H9 (cell line): ENCODE data around the gene RNF26. TPM values are rescaled to one million over a fixed set of nuclear protein-coding genes. Genes with fewer than 3 reads are reported as not detected.

Experiments used
- DNase-seq: peaks from one replicate; pipeline ENCODE4 v3.0.0-alpha.2; 2017
- H2AFZ ChIP-seq: one replicate; pipeline ENCODE4 v1.6.1; 2013; ENCODE audit warnings: mild to moderate bottlenecking, low read length, control low read depth, moderate library complexity
- H2AK5ac ChIP-seq: 2 replicates; pipeline ENCODE4 v1.6.1; 2013; ENCODE audit warnings: low read length, control low read depth, mixed read lengths; ENCODE audit not compliant: insufficient read length
- H2BK120ac ChIP-seq: one replicate; pipeline ENCODE4 v1.6.1; 2013; ENCODE audit warnings: low read depth, mild to moderate bottlenecking, low read length, control low read depth, inconsistent platforms; ENCODE audit not compliant: poor library complexity, severe bottlenecking
- H2BK12ac ChIP-seq: 2 replicates; pipeline ENCODE4 v1.6.1; 2013; ENCODE audit warnings: low read length, control low read depth, mixed read lengths, low read depth; ENCODE audit not compliant: insufficient read length
- H2BK15ac ChIP-seq: 2 replicates; pipeline ENCODE4 v1.6.1; 2013; ENCODE audit warnings: low read depth, low read length, control low read depth
- H2BK20ac ChIP-seq: one replicate; pipeline ENCODE4 v1.6.1; 2013; ENCODE audit warnings: low read depth, mild to moderate bottlenecking, low read length, control low read depth, inconsistent platforms; ENCODE audit not compliant: poor library complexity, severe bottlenecking
- H2BK5ac ChIP-seq: 2 replicates; pipeline ENCODE4 v1.6.1; 2013; ENCODE audit warnings: low read length, control low read depth, mixed read lengths; ENCODE audit not compliant: insufficient read length
- H3K14ac ChIP-seq: 2 replicates; pipeline ENCODE4 v1.6.1; 2013; ENCODE audit warnings: low read length, control low read depth; ENCODE audit not compliant: insufficient read depth
- H3K18ac ChIP-seq: 2 replicates; pipeline ENCODE4 v1.6.1; 2013; ENCODE audit warnings: low read depth, mild to moderate bottlenecking, mixed read lengths, low read length, control low read depth; ENCODE audit not compliant: insufficient read length
- H3K23ac ChIP-seq: 2 replicates; pipeline ENCODE4 v1.6.1; 2013; ENCODE audit warnings: low read length, control low read depth, mixed read lengths, low read depth; ENCODE audit not compliant: insufficient read length
- H3K23me2 ChIP-seq: 2 replicates; pipeline ENCODE4 v1.6.1; 2013; ENCODE audit warnings: low read depth, mild to moderate bottlenecking, mixed read lengths, low read length, control low read depth; ENCODE audit not compliant: insufficient read length, poor library complexity, severe bottlenecking
- H3K27ac ChIP-seq: 2 replicates; pipeline ENCODE4 v1.5.1; 2013; ENCODE audit warnings: low read length, control low read depth, mixed read lengths, low read depth; ENCODE audit not compliant: insufficient read length
- H3K27me3 ChIP-seq: 2 replicates; pipeline ENCODE4 v1.6.1; 2013; ENCODE audit warnings: low read length, control low read depth, inconsistent platforms; ENCODE audit not compliant: insufficient read depth
- H3K4ac ChIP-seq: 2 replicates; pipeline ENCODE4 v1.6.1; 2013; ENCODE audit warnings: low read depth, mild to moderate bottlenecking, control low read depth, inconsistent platforms, low read length, moderate library complexity
- H3K4me1 ChIP-seq: 2 replicates; pipeline ENCODE4 v1.6.1; 2013; ENCODE audit warnings: low read length, control low read depth, inconsistent platforms; ENCODE audit not compliant: insufficient read depth
- H3K4me2 ChIP-seq: 2 replicates; pipeline ENCODE4 v1.6.1; 2013; ENCODE audit warnings: low read length, control low read depth, mixed read lengths; ENCODE audit not compliant: insufficient read length, insufficient read depth
- H3K56ac ChIP-seq: 2 replicates; pipeline ENCODE4 v1.6.1; 2013; ENCODE audit warnings: low read depth, mild to moderate bottlenecking, mixed read lengths, low read length, control low read depth; ENCODE audit not compliant: insufficient read length
- H3K79me1 ChIP-seq: 2 replicates; pipeline ENCODE4 v1.6.1; 2013; ENCODE audit warnings: low read depth, mild to moderate bottlenecking, moderate library complexity, low read length, control low read depth, inconsistent platforms; ENCODE audit not compliant: insufficient read depth, poor library complexity, severe bottlenecking
- H3K79me2 ChIP-seq: 2 replicates; pipeline ENCODE4 v1.6.1; 2013; ENCODE audit warnings: low read length, control low read depth, inconsistent platforms; ENCODE audit not compliant: insufficient read depth
- H3K9ac ChIP-seq: 2 replicates; pipeline ENCODE4 v1.6.1; 2013; ENCODE audit warnings: low read length, control low read depth, mixed read lengths; ENCODE audit not compliant: insufficient read length; ENCODE audit errors: extremely low read depth
- H3K9me3 ChIP-seq: one replicate; pipeline ENCODE4 v1.6.1; 2013; ENCODE audit warnings: low read depth, low read length, inconsistent platforms; ENCODE audit not compliant: control insufficient read depth
- H3T11ph ChIP-seq: one replicate; pipeline ENCODE4 v1.6.1; 2013; ENCODE audit warnings: mild to moderate bottlenecking, low read length, control low read depth, inconsistent platforms
- H4K20me1 ChIP-seq: one replicate; pipeline ENCODE4 v1.6.1; 2013; ENCODE audit not compliant: control insufficient read depth, insufficient read length, insufficient read depth
- H4K5ac ChIP-seq: 2 replicates; pipeline ENCODE4 v1.6.1; 2013; ENCODE audit warnings: low read depth, mild to moderate bottlenecking, mixed read lengths, low read length, control low read depth; ENCODE audit not compliant: insufficient read length
- H4K8ac ChIP-seq: replicated peaks from 2 replicates; pipeline ENCODE4 v1.6.1; 2013; ENCODE audit warnings: low read length, control low read depth, mixed read lengths, low read depth; ENCODE audit not compliant: insufficient read length
- H4K91ac ChIP-seq: 2 replicates; pipeline ENCODE4 v1.6.1; 2013; ENCODE audit warnings: low read depth, mild to moderate bottlenecking, moderate library complexity, mixed read lengths, low read length, control low read depth; ENCODE audit not compliant: insufficient read length
- H3K27ac Mint-ChIP-seq, 3 experiments: 2 replicates in 2 of 3; 3 replicates in 1 of 3; pipeline ENCODE4 v1.8.0; 2020 to 2021; ENCODE audit warnings: mixed read lengths in 3 of 3, mild to moderate bottlenecking in 1 of 3, moderate library complexity in 1 of 3
- H3K27me3 Mint-ChIP-seq: 2 replicates; pipeline ENCODE4 v1.8.0; 2021; ENCODE audit warnings: low read depth, mild to moderate bottlenecking, moderate library complexity, mixed read lengths
- H3K36me3 Mint-ChIP-seq, 3 experiments: 2 replicates in 2 of 3; 3 replicates in 1 of 3; pipeline ENCODE4 v1.8.0; 2020 to 2021; ENCODE audit warnings: low read depth in 3 of 3, mixed read lengths in 3 of 3; ENCODE audit not compliant: insufficient read depth in 1 of 3
- H3K4me1 Mint-ChIP-seq, 2 experiments: 2 replicates each; pipeline ENCODE4 v1.8.0; 2020; ENCODE audit warnings: mixed read lengths in 2 of 2
- H3K4me3 Mint-ChIP-seq, 2 experiments: 2 replicates in 1 of 2; 3 replicates in 1 of 2; pipeline ENCODE4 v1.8.0; 2020 to 2021; ENCODE audit warnings: mild to moderate bottlenecking in 2 of 2, mixed read lengths in 2 of 2, moderate library complexity in 1 of 2
- H3K9me3 Mint-ChIP-seq, 2 experiments: 2 replicates in 1 of 2; 3 replicates in 1 of 2; pipeline ENCODE4 v1.8.0; 2020; ENCODE audit warnings: mild to moderate bottlenecking in 2 of 2, mixed read lengths in 2 of 2, moderate library complexity in 1 of 2
- WGBS: extraction: QIAGEN DNeasy Blood & Tissue Kit; methylation state at CpG from one replicate; pipeline ENCODE4 v1.1.7; 2013; ENCODE audit warnings: missing lambda C conversion rate, low lambda C conversion rate, mixed read lengths; ENCODE audit not compliant: insufficient read length; ENCODE audit errors: extremely low coverage; 5-methylcytosine and 5-hydroxymethylcytosine counted together
- total RNA-seq: library from RNA; stranded (reverse); gene quantifications from 2 replicates; pipeline ENCODE4 v1.2.1, GENCODE V29; 2021
- TF ChIP-seq, protein P1 (sequence below): fragments of 200-600 bp; sonication (generic); conservative IDR thresholded peaks from 3 replicates; pipeline ENCODE4 v1.8.0; 2021; ENCODE audit warnings: antibody characterized with exemption, mild to moderate bottlenecking

Gene RNF26
- total RNA-seq, 1 experiment from 2014 or later: 57.6 TPM

DNA sequence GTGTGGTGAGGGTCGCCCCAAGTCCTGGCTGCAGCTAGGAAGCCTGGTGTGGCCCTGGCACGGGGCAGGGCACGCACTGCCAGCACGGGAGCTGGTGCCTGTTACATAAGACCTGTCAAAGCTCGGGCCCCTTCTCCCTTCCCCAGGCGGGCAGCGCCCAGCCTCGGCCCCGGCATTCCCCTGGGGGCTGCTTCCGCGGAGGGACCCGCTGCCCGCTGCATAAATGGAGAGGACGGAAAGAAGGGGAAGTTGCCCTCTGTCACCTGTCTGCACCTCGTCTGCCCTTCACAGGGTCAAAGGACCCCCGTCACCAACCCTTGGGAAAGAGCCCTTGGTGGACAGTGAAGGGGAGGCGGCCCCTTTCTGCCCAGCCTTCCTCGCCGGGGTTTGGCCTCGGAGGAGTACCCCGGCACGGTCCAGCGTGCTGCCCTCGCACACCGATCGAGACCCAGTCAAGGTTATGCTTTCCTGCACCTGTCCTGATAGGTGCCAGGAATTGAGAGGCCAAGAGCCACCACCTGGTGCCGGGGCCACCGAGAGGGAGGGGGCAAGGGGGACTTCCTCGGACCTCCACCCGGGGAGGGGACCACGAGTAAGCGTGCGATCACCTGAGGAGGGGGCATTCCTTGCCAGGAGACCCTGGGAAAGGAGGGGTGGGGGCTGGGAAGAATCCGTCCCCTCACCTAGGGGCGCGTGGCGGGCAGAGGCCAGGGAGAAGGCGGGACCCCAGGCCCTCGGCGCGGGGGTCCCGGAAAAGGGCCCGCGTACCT, 28.9 kb downstream of the RNF26 start:
- Histone ChIP-seq H3K79me2 (no peaks in the 10 kb centered on the region), H3K27me3 (peaks cover 23% of the 10 kb centered on the region; the same call in 1 of the 2 replicates), H2BK15ac (no peak overlapping the region), H2BK20ac (no peak overlapping the region), H2AFZ (no peak overlapping the region), H3K14ac (no peak overlapping the region), H2BK120ac (no peak overlapping the region), H3K27ac (no peak overlapping the region), H3K18ac (no peak overlapping the region), H3K9me3 (no peaks in the 10 kb centered on the region), H3K56ac (no peak overlapping the region), H4K91ac (no peak overlapping the region), H3K23me2 (peaks cover 4% of the 10 kb centered on the region), H3K9ac (no peak overlapping the region), H3K4me2 (peak overlapping the region; percentile 60), H4K8ac (no peak overlapping the region), H2BK12ac (no peak overlapping the region), H4K5ac (no peak overlapping the region), H4K20me1 (peaks cover 4% of the 10 kb centered on the region), H3K23ac (no peak overlapping the region), H2AK5ac (no peak overlapping the region), H3K79me1 (no peaks in the 10 kb centered on the region), H3T11ph (no peak overlapping the region), H3K4me1 (peaks cover 7% of the 10 kb centered on the region; the same call in 1 of the 2 replicates), H3K4ac (no peak overlapping the region), H2BK5ac (no peak overlapping the region)
- TF ChIP-seq, protein P1, sequence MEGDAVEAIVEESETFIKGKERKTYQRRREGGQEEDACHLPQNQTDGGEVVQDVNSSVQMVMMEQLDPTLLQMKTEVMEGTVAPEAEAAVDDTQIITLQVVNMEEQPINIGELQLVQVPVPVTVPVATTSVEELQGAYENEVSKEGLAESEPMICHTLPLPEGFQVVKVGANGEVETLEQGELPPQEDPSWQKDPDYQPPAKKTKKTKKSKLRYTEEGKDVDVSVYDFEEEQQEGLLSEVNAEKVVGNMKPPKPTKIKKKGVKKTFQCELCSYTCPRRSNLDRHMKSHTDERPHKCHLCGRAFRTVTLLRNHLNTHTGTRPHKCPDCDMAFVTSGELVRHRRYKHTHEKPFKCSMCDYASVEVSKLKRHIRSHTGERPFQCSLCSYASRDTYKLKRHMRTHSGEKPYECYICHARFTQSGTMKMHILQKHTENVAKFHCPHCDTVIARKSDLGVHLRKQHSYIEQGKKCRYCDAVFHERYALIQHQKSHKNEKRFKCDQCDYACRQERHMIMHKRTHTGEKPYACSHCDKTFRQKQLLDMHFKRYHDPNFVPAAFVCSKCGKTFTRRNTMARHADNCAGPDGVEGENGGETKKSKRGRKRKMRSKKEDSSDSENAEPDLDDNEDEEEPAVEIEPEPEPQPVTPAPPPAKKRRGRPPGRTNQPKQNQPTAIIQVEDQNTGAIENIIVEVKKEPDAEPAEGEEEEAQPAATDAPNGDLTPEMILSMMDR: no peak
- Mint-ChIP-seq H3K27me3 (peaks cover 67% of the 10 kb centered on the region), H3K36me3 (peaks cover 5 to 22% (median 17%) of the 10 kb centered on the region in 3 experiments), H3K4me3 (peak overlapping the region; percentile 48 to 71), H3K9me3 (peaks cover 2 to 5% of the 10 kb centered on the region in 2 experiments; a peak in 2 of 5 replicates), H3K27ac (no peak overlapping the region), H3K4me1 (peaks cover 42 to 43% of the 10 kb centered on the region in 2 experiments)
- no peak for DNase-seq
- WGBS: no CpG with 5 or more reads among the region's 44 CpGs
